Panc1 (cell line): ENCODE results near the gene KLF16. TPM values are rescaled to one million over a fixed set of nuclear protein-coding genes. Genes with fewer than 3 reads are reported as not detected.

Experiments used
- ATAC-seq: fragments of 200-7000 bp; cut with Tn5 transposase; 2 replicates; pipeline ENCODE4 v1.9.1; 2020; ENCODE audit warnings: mild to moderate bottlenecking, moderate library complexity
- BruUV-seq: library from RNA; stranded (reverse); fragments of 400-500 nt; replicated peaks from 2 replicates; lab custom pipeline; 2021; lab: Mats Ljungman, UMichigan
- CTCF ChIA-PET: fragments of 300-600 bp; sonication (Branson Sonifier 250); formaldehyde crosslinking; loops from one replicate; lab custom pipeline; 2022; ENCODE audit warnings: antibody characterized with exemption; lab: Charles Lee
- POLR2A ChIA-PET: fragments of 300-600 bp; sonication (Branson Sonifier 250); formaldehyde crosslinking; loops from one replicate; lab custom pipeline; 2022; ENCODE audit warnings: antibody characterized with exemption; lab: Charles Lee
- DNase-seq: peaks from one replicate; pipeline ENCODE4 v3.0.0-alpha.2; 2010; ENCODE audit warnings: low read depth, low spot score
- H3K27ac ChIP-seq: 2 replicates; pipeline ENCODE4 v1.5.1; 2011; ENCODE audit warnings: mild to moderate bottlenecking, low read length, inconsistent platforms
- H3K27me3 ChIP-seq: fragments of 200-500 bp; sonication (Bioruptor generic); 2 replicates; pipeline ENCODE4 v1.6.0; 2014; ENCODE audit warnings: low read length, inconsistent platforms; ENCODE audit not compliant: control insufficient read depth, insufficient read depth
- H3K36me3 ChIP-seq: fragments of 200-500 bp; sonication (Bioruptor generic); 2 replicates; pipeline ENCODE4 v1.5.1; 2014; ENCODE audit warnings: inconsistent platforms, mild to moderate bottlenecking, low read length, moderate library complexity; ENCODE audit not compliant: control insufficient read depth, insufficient read depth
- H3K4me1 ChIP-seq: 2 replicates; pipeline ENCODE4 v1.5.1; 2011; ENCODE audit warnings: inconsistent platforms, mild to moderate bottlenecking, low read length, moderate library complexity; ENCODE audit not compliant: control insufficient read depth, insufficient read depth
- H3K4me3 ChIP-seq, 2 experiments: 2 replicates each; pipeline ENCODE4 v1.5.1; 2011 to 2012; ENCODE audit warnings: low read depth in 2 of 2, low read length in 2 of 2, mild to moderate bottlenecking in 2 of 2, inconsistent platforms in 1 of 2, moderate library complexity in 1 of 2
- H3K9me3 ChIP-seq: fragments of 200-500 bp; sonication (Bioruptor generic); 2 replicates; pipeline ENCODE4 v1.5.1; 2014; ENCODE audit warnings: low read depth, mild to moderate bottlenecking, inconsistent platforms, low read length, moderate library complexity; ENCODE audit not compliant: control insufficient read depth, insufficient read depth
- POLR2AphosphoS5 ChIP-seq: IDR thresholded peaks from 2 replicates; pipeline ENCODE4 v1.6.1; 2012; ENCODE audit warnings: mild to moderate bottlenecking, low read depth, low read length, moderate library complexity
- SIN3A ChIP-seq: IDR thresholded peaks from 2 replicates; pipeline ENCODE4 v1.6.1; 2012; ENCODE audit warnings: low read depth, mild to moderate bottlenecking, low read length, moderate library complexity, borderline replicate concordance; ENCODE audit not compliant: insufficient read depth
- TCF7L2 ChIP-seq: IDR thresholded peaks from 2 replicates; pipeline ENCODE4 v1.6.1; 2011; ENCODE audit warnings: mild to moderate bottlenecking, low read depth, low read length, inconsistent platforms
- in situ Hi-C: cut with HindIII; loops from 2 replicates; pipeline ENCODE4 v1.10.0; 2016; ENCODE audit warnings: low sequenced_read_pairs, low pct_unique_long_range_greater_than_20kb
- intact Hi-C: fragments of 100-400 bp; cut with micrococcal nuclease; formaldehyde crosslinking; loops from one replicate; pipeline ENCODE4 v1.10.0; 2022; ENCODE audit not compliant: unreplicated experiment
- total RNA-seq: library from RNA; stranded (reverse); gene quantifications from one replicate; pipeline ENCODE4 v1.2.1, GENCODE V29; 2021; ENCODE audit not compliant: unreplicated experiment
- TF ChIP-seq, protein P1 (sequence below), 2 experiments: IDR thresholded peaks; 2 replicates each; pipeline ENCODE4 v1.6.1; 2011 to 2012; ENCODE audit warnings: low read depth in 2 of 2, control low read depth in 1 of 2, low read length in 1 of 2, mild to moderate bottlenecking in 1 of 2, moderate library complexity in 1 of 2; ENCODE audit not compliant: insufficient read depth in 1 of 2
- TF ChIP-seq, protein P2 (sequence below): fragments of 450-650 bp; IDR thresholded peaks from 2 replicates; pipeline ENCODE4 v1.5.1; 2017; ENCODE audit warnings: mild to moderate bottlenecking

Gene KLF16
- total RNA-seq, 1 experiment from 2014 or later, result 79.3 TPM

DNA sequence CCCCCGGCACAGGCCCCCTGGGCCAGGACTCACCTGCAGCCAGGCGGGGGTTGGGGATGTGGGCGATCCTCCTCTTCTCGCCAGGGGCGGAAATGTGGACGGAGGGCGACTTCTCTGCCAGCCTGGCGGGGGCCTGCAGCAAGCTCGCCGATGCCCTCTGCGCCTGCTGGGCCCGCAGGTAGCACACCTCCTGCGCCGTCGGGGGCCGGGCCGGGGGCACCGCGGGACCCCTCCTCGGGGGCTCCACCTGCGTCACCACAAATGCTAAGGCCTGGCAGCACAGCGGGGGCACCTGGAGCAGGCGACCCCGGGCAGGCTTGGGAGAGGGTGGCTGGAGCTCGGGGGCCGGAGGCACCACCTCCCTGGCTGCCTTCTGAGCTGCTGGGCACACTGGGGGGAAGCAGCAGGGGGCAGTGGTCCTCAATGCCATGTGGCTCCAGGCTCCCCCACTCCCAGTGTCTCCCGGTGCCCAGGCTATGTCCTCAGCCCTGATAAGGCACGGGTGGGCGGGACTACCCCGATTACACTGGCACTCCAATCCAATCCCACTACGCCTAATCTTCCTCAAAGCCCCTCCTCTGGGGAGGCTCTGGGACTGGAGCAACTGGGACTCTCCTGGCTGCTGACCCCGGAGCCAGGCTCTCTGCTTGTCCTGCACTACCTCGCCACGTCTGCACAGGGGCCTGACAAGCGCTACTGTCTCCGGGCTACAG, 39.7 kb downstream of the KLF16 start:
- H3K27me3 ChIP-seq, result no peaks in the 10 kb centered on the region
- no peak for ATAC-seq
- TF ChIP-seq, protein P1, sequence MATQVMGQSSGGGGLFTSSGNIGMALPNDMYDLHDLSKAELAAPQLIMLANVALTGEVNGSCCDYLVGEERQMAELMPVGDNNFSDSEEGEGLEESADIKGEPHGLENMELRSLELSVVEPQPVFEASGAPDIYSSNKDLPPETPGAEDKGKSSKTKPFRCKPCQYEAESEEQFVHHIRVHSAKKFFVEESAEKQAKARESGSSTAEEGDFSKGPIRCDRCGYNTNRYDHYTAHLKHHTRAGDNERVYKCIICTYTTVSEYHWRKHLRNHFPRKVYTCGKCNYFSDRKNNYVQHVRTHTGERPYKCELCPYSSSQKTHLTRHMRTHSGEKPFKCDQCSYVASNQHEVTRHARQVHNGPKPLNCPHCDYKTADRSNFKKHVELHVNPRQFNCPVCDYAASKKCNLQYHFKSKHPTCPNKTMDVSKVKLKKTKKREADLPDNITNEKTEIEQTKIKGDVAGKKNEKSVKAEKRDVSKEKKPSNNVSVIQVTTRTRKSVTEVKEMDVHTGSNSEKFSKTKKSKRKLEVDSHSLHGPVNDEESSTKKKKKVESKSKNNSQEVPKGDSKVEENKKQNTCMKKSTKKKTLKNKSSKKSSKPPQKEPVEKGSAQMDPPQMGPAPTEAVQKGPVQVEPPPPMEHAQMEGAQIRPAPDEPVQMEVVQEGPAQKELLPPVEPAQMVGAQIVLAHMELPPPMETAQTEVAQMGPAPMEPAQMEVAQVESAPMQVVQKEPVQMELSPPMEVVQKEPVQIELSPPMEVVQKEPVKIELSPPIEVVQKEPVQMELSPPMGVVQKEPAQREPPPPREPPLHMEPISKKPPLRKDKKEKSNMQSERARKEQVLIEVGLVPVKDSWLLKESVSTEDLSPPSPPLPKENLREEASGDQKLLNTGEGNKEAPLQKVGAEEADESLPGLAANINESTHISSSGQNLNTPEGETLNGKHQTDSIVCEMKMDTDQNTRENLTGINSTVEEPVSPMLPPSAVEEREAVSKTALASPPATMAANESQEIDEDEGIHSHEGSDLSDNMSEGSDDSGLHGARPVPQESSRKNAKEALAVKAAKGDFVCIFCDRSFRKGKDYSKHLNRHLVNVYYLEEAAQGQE (IDR thresholded peaks at IDR 0.05; ENCODE audit: insufficient read depth in 1 of 2, low read depth in 2 of 2, low read length in 1 of 2), result no peak
- TF ChIP-seq TCF7L2 (no peak), SIN3A (no peak), POLR2AphosphoS5 (no peak)
- TF ChIP-seq, protein P2, sequence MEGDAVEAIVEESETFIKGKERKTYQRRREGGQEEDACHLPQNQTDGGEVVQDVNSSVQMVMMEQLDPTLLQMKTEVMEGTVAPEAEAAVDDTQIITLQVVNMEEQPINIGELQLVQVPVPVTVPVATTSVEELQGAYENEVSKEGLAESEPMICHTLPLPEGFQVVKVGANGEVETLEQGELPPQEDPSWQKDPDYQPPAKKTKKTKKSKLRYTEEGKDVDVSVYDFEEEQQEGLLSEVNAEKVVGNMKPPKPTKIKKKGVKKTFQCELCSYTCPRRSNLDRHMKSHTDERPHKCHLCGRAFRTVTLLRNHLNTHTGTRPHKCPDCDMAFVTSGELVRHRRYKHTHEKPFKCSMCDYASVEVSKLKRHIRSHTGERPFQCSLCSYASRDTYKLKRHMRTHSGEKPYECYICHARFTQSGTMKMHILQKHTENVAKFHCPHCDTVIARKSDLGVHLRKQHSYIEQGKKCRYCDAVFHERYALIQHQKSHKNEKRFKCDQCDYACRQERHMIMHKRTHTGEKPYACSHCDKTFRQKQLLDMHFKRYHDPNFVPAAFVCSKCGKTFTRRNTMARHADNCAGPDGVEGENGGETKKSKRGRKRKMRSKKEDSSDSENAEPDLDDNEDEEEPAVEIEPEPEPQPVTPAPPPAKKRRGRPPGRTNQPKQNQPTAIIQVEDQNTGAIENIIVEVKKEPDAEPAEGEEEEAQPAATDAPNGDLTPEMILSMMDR, result no peak
- intact Hi-C loops, result no loop called here
- H3K4me1 ChIP-seq, result peaks cover 10% of the 10 kb centered on the region
- H3K36me3 ChIP-seq, result no peaks in the 10 kb centered on the region
- no peak overlapping the region; the same call in 1 of the 2 replicates for H3K27ac ChIP-seq
- H3K9me3 ChIP-seq, result no peaks in the 10 kb centered on the region
- H3K4me3 ChIP-seq, result no peak overlapping the region
- DNase-seq, result no peak
- CTCF ChIA-PET, result no interaction called here
- POLR2A ChIA-PET, result no interaction called here
- no TSS peak for BruUV-seq
- in situ Hi-C loops, result no loop called here

DNA sequence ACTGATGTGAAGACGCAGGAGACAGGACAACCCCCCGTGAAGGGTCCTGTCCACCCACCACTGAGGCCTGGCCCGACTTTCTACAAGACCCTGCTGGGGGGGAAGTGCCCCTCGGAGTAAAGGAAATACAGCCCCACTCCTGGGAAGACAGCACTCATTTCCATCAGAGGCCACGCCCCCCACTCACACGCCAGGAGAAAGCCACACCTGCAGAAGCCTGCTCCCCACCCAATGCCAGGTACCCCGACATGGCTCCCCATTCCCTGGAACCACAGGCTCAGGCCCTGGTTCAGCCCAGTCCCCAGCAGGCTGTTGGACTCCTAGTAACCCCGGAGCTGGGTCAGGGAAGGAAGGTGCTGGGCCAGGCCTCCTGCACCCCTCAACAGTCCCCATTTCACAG, 40.4 kb downstream of the KLF16 start:
- CTCF ChIA-PET, result no interaction called here
- TF ChIP-seq TCF7L2 (no peak), SIN3A (no peak), POLR2AphosphoS5 (no peak)
- TF ChIP-seq, protein P1 (IDR thresholded peaks at IDR 0.05; ENCODE audit: insufficient read depth in 1 of 2, low read depth in 2 of 2, low read length in 1 of 2), result no peak
- TF ChIP-seq, protein P2, result no peak
- no peak for ATAC-seq
- DNase-seq, result no peak
- Histone ChIP-seq H3K27me3 (no peaks in the 10 kb centered on the region), H3K9me3 (no peaks in the 10 kb centered on the region), H3K27ac (no peak overlapping the region), H3K4me3 (no peak overlapping the region), H3K36me3 (no peaks in the 10 kb centered on the region), H3K4me1 (peaks cover 10% of the 10 kb centered on the region)
- in situ Hi-C loops (no loop called here), intact Hi-C loops (no loop called here)
- BruUV-seq, result no TSS peak
- POLR2A ChIA-PET, result no interaction called here
